ENCODE results near the gene USP13.

DNA sequence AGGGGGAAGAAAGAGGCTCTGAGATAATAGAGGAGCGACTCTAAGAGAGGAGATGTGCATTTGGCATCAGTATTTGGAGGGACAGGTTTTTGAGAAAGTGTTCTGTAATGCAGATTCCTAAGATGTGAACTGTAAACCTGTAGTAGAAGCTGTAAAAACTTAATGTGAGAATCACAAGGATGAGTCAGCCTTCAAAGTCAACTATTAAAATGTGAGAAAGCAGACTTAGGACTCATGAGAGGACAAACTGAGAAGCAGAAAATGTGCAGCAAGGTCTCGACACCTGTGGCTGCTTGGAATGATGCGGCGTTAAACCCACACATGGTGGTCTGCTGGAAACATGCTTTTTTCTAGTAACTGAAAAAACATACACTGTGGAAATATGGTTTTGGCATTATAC, 36.0 kb downstream of the USP13 start:
- TF ChIP-seq, protein P1, sequence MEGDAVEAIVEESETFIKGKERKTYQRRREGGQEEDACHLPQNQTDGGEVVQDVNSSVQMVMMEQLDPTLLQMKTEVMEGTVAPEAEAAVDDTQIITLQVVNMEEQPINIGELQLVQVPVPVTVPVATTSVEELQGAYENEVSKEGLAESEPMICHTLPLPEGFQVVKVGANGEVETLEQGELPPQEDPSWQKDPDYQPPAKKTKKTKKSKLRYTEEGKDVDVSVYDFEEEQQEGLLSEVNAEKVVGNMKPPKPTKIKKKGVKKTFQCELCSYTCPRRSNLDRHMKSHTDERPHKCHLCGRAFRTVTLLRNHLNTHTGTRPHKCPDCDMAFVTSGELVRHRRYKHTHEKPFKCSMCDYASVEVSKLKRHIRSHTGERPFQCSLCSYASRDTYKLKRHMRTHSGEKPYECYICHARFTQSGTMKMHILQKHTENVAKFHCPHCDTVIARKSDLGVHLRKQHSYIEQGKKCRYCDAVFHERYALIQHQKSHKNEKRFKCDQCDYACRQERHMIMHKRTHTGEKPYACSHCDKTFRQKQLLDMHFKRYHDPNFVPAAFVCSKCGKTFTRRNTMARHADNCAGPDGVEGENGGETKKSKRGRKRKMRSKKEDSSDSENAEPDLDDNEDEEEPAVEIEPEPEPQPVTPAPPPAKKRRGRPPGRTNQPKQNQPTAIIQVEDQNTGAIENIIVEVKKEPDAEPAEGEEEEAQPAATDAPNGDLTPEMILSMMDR (conservative IDR thresholded peaks at IDR 0.05; ENCODE audit: low read depth, low read length), result no peak
- TF ChIP-seq BHLHE40 (IDR thresholded peaks at IDR 0.05; ENCODE audit: low read depth, low read length) (no peak), POLR2A (IDR thresholded peaks at IDR 0.05; ENCODE audit: low read depth, low read length) (no peak), RFX5 (IDR thresholded peaks at IDR 0.05; ENCODE audit: low read depth, low read length) (no peak), RAD21 (IDR thresholded peaks at IDR 0.05; ENCODE audit: low read length) (no peak), SMC3 (IDR thresholded peaks at IDR 0.05; ENCODE audit: low read depth, low read length) (no peak), CEBPB (IDR thresholded peaks at IDR 0.05; ENCODE audit: low read depth, low read length) (no peak), NFE2L2 (IDR thresholded peaks at IDR 0.05; ENCODE audit: low read depth, low read length) (no peak), MAFK (IDR thresholded peaks at IDR 0.05; ENCODE audit: low read depth, low read length) (no peak)
- TF ChIP-seq, protein P2, sequence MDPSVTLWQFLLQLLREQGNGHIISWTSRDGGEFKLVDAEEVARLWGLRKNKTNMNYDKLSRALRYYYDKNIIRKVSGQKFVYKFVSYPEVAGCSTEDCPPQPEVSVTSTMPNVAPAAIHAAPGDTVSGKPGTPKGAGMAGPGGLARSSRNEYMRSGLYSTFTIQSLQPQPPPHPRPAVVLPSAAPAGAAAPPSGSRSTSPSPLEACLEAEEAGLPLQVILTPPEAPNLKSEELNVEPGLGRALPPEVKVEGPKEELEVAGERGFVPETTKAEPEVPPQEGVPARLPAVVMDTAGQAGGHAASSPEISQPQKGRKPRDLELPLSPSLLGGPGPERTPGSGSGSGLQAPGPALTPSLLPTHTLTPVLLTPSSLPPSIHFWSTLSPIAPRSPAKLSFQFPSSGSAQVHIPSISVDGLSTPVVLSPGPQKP (IDR thresholded peaks at IDR 0.05; ENCODE audit: borderline replicate concordance, low read depth, low read length), result no peak
